K562 (cell line): Measurements from ENCODE around the gene RTN4.

Experiments
- CREB5 ChIP-seq: fragments of 250-450 bp; sonication (Bioruptor Pico); IDR thresholded peaks from 2 replicates; pipeline ENCODE4 v1.5.0; 2020; ENCODE audit warnings: mild to moderate bottlenecking
- FIP1L1 ChIP-seq: fragments of 200-400 bp; formaldehyde crosslinking; IDR thresholded peaks from 2 replicates; pipeline ENCODE4 v1.6.1; 2018; ENCODE audit warnings: mild to moderate bottlenecking, low read depth, low read length; ENCODE audit not compliant: poor library complexity, severe bottlenecking
- HDAC8 ChIP-seq: fragments of 450-650 bp; IDR thresholded peaks from 2 replicates; pipeline ENCODE4 v1.6.1; 2016; ENCODE audit warnings: mild to moderate bottlenecking, missing genetic modification characterization, moderate library complexity, missing compliant biosample characterization
- MEF2D ChIP-seq: conservative IDR thresholded peaks from 2 replicates; pipeline ENCODE4 v1.6.1; 2016; ENCODE audit warnings: low read depth, missing genetic modification characterization, missing compliant biosample characterization
- MXD1 ChIP-seq: fragments of 250-450 bp; sonication (Bioruptor Pico); IDR thresholded peaks from 2 replicates; pipeline ENCODE4 v1.8.0; 2021; ENCODE audit warnings: borderline replicate concordance, mild to moderate bottlenecking, moderate library complexity; ENCODE audit not compliant: poor library complexity, severe bottlenecking
- NFYB ChIP-seq: IDR thresholded peaks from 2 replicates; pipeline ENCODE4 v1.6.1; 2011; ENCODE audit warnings: mild to moderate bottlenecking, moderate library complexity; ENCODE audit not compliant: insufficient read length; ENCODE audit errors: extremely low read depth
- NR4A1 ChIP-seq, 2 experiments: fragments of 250-450 bp in 1 of 2; fragments of 450-650 bp in 1 of 2; sonication (Bioruptor Pico) in 1 of 2; IDR thresholded peaks; 2 replicates each; pipeline versions ENCODE4 v1.4.0 to v1.6.1; 2016 to 2020; ENCODE audit warnings: mild to moderate bottlenecking in 2 of 2, missing compliant biosample characterization in 1 of 2, missing genetic modification characterization in 1 of 2, moderate library complexity in 1 of 2
- RFX5 ChIP-seq: IDR thresholded peaks from 2 replicates; pipeline ENCODE4 v1.6.1; 2011; ENCODE audit warnings: low read depth, mild to moderate bottlenecking, improper control_type of control experiment, low read length
- SMC3 ChIP-seq: conservative IDR thresholded peaks from 2 replicates; pipeline ENCODE4 v1.6.1; 2011; ENCODE audit warnings: low read depth, low read length, improper control_type of control experiment; ENCODE audit not compliant: insufficient read depth
- YY1 ChIP-seq, 3 experiments: IDR thresholded peaks; 2 replicates each; pipeline ENCODE4 v1.6.1; 2011; ENCODE audit warnings: low read length in 2 of 3, mild to moderate bottlenecking in 2 of 3, moderate library complexity in 2 of 3, borderline replicate concordance in 1 of 3, control low read depth in 1 of 3, low read depth in 1 of 3; ENCODE audit not compliant: insufficient read depth in 3 of 3, insufficient replicate concordance in 2 of 3, control insufficient read depth in 1 of 3, insufficient read length in 1 of 3; ENCODE audit errors: extremely low read depth in 1 of 3
- ZNF232 ChIP-seq: sonication (generic); formaldehyde crosslinking; IDR thresholded peaks from 2 replicates; pipeline ENCODE4 v1.8.0; 2022; ENCODE audit warnings: mild to moderate bottlenecking, missing genetic modification reagents
- ZNF584 ChIP-seq: fragments of 200-800 bp; sonication (Bioruptor generic); IDR thresholded peaks from 2 replicates; pipeline ENCODE4 v1.6.1; 2016; ENCODE audit warnings: low read depth, mild to moderate bottlenecking, missing genetic modification characterization, missing compliant biosample characterization

- no peak for TF ChIP-seq NFYB
- TF ChIP-seq RFX5, result no peak
- no peak for TF ChIP-seq MXD1
- TF ChIP-seq SMC3, result no peak
- TF ChIP-seq HDAC8 (tag), result no peak
- TF ChIP-seq NR4A1 (CRISPR knock-in tag; IDR thresholded peaks at IDR 0.05), result no peak
- TF ChIP-seq NR4A1 (tag; IDR thresholded peaks at IDR 0.05), result no peak
- TF ChIP-seq CREB5, result no peak
- TF ChIP-seq FIP1L1, result no peak
- no peak for TF ChIP-seq MEF2D (tag)
- no peak for TF ChIP-seq YY1 (IDR thresholded peaks at IDR 0.05; ENCODE audit: borderline replicate concordance in 1 of 3, control insufficient read depth in 1 of 3, extremely low read depth in 1 of 3, insufficient read depth in 3 of 3, insufficient read length in 1 of 3, insufficient replicate concordance in 2 of 3, low read depth in 1 of 3, low read length in 2 of 3)
- no peak for TF ChIP-seq ZNF232 (CRISPR knock-in tag)
- TF ChIP-seq ZNF584, result no peak
Measured at GRCh38 chr2:54966165-54966832, 84.0 kb downstream of the RTN4 start.
